ENCODE measurements around the gene FSTL3.

The FSTL3 gene

GRCh38 chr19:645912-646778 is 30.0 kb upstream of the FSTL3 start:
- DNase-seq = no peak

- DNase-seq = no peak
Observed at GRCh38 chr19:646779-647565, 29.2 kb upstream of the FSTL3 start.

- no peak for DNase-seq
Observed at GRCh38 chr19:647566-648284, 28.5 kb upstream of the FSTL3 start.

- DNase-seq = no peak
Observed at GRCh38 chr19:648305-648704, 27.9 kb upstream of the FSTL3 start.

- no peak for DNase-seq
Observed at GRCh38 chr19:648904-649801, 27.0 kb upstream of the FSTL3 start.

GRCh38 chr19:650121-650520 is 26.1 kb upstream of the FSTL3 start:
- no peak for DNase-seq

GRCh38 chr19:651114-651818 is 24.9 kb upstream of the FSTL3 start:
- no peak for DNase-seq

GRCh38 chr19:651991-652390 is 24.2 kb upstream of the FSTL3 start:
- DNase-seq = no peak

GRCh38 chr19:652467-653389 is 23.5 kb upstream of the FSTL3 start:
- no peak for DNase-seq

- DNase-seq = no peak
Observed at GRCh38 chr19:653425-653824, 22.8 kb upstream of the FSTL3 start.

- DNase-seq = no peak
Observed at GRCh38 chr19:655691-656090, 20.5 kb upstream of the FSTL3 start.

GRCh38 chr19:656751-657559 is 19.2 kb upstream of the FSTL3 start:
- DNase-seq = no peak

- no peak for DNase-seq
Observed at GRCh38 chr19:657611-658010, 18.6 kb upstream of the FSTL3 start.

- DNase-seq = no peak
Observed at GRCh38 chr19:658059-658839, 17.9 kb upstream of the FSTL3 start.

- DNase-seq = no peak
Observed at GRCh38 chr19:658916-659839, 17.0 kb upstream of the FSTL3 start.

GRCh38 chr19:660793-661426 is 15.3 kb upstream of the FSTL3 start:
- no peak for DNase-seq

Data from SHP77 (cell line).